Measurements from ENCODE around the gene AIPL1. TPM values are rescaled to one million over a fixed set of nuclear protein-coding genes. Genes with fewer than 3 reads are reported as not detected.

AIPL1 gene
- total and polyA plus RNA-seq, 10 donors: 0.10 to 0.34 (median 0.26) TPM; not detected in 4

- 76 to 96% (median 90%) methylated on average over 2 to 14 of the region's 14 CpGs for WGBS, 5 donors
- peaks cover 3 to 81% (median 33%) of the 10 kb centered on the region in 6 donors for H3K4me1 ChIP-seq
Measured at GRCh38 chr17:6461246-6461645, 26.3 kb upstream of the AIPL1 start.

GRCh38 chr17:6460531-6461161 is 25.7 kb upstream of the AIPL1 start:
- Histone ChIP-seq H3K27ac (peak overlapping the region in 4 of 8 donors; percentile 14 to 46 (median 35)), H3K36me3 (peaks cover 0 to 73% (median 17%) of the 10 kb centered on the region in 6 donors), H3K4me1 (peaks cover 3 to 87% (median 36%) of the 10 kb centered on the region in 6 donors), H3K4me3 (no peak overlapping the region), H3K27me3 (replicated peaks in 1 of 7) (no peaks in the 10 kb centered on the region), H3K9me3 (no peaks in the 10 kb centered on the region)
- no peak for TF ChIP-seq CTCF (IDR thresholded peaks at IDR 0.05 in 8 of 11, conservative IDR thresholded peaks at IDR 0.05 in 3 of 11)
- TF ChIP-seq POLR2AphosphoS5 (IDR thresholded peaks at IDR 0.05): no peak
- no peak for TF ChIP-seq POLR2A (IDR thresholded peaks at IDR 0.05)
- 58 to 75% (median 65%) methylated on average over 9 of the region's 9 CpGs for WGBS, 5 donors
- intact Hi-C loops (cut with DNase I; ENCODE audit: low total_unique reads): no loop called here
- DNase-seq: peak; percentile 19

More at GRCh38 chr17:6461246-6461645, 26.3 kb upstream of the AIPL1 start:
- no peak for TF ChIP-seq POLR2A (IDR thresholded peaks at IDR 0.05)
- peak in 2 of 3 donors; percentile 42 to 60 for TF ChIP-seq POLR2AphosphoS5 (IDR thresholded peaks at IDR 0.05)
- no peak for TF ChIP-seq CTCF (IDR thresholded peaks at IDR 0.05 in 8 of 11, conservative IDR thresholded peaks at IDR 0.05 in 3 of 11)
- peaks cover 0 to 79% (median 17%) of the 10 kb centered on the region in 6 donors for H3K36me3 ChIP-seq
- intact Hi-C loops (cut with DNase I; ENCODE audit: low total_unique reads): no loop called here
- DNase-seq: peak; percentile 60
- peak overlapping the region in 4 of 8 donors; percentile 14 to 46 (median 35) for H3K27ac ChIP-seq
- no peaks in the 10 kb centered on the region for H3K9me3 ChIP-seq
- no peaks in the 10 kb centered on the region for H3K27me3 ChIP-seq (replicated peaks in 1 of 7)
- no peak overlapping the region for H3K4me3 ChIP-seq

- H3K4me1 ChIP-seq: peaks cover 12 to 97% (median 50%) of the 10 kb centered on the region in 6 donors
- peaks cover 0 to 15% (median 0%) of the 10 kb centered on the region in 7 donors for H3K27me3 ChIP-seq (replicated peaks in 1 of 7)
- H3K4me3 ChIP-seq: no peak overlapping the region
- DNase-seq: peak; percentile 68
- H3K27ac ChIP-seq: peak overlapping the region in 5 of 8 donors; percentile 8 to 88 (median 81)
- WGBS, 5 donors: 74 to 87% (median 79%) methylated on average over 14 of the region's 14 CpGs
- H3K9me3 ChIP-seq: no peaks in the 10 kb centered on the region
- intact Hi-C loops (cut with DNase I; ENCODE audit: low total_unique reads): no loop called here
- TF ChIP-seq POLR2AphosphoS5 (IDR thresholded peaks at IDR 0.05): peak in 1 of 3 donors; percentile 35
- no peak for TF ChIP-seq POLR2A (IDR thresholded peaks at IDR 0.05)
- H3K36me3 ChIP-seq: peaks cover 0 to 52% (median 4%) of the 10 kb centered on the region in 6 donors
Measured at GRCh38 chr17:6458460-6458950, 23.6 kb upstream of the AIPL1 start.

GRCh38 chr17:6457688-6458459 is 23.0 kb upstream of the AIPL1 start:
- Histone ChIP-seq H3K27ac (peak overlapping the region in 5 of 8 donors; percentile 17 to 88 (median 81)), H3K4me1 (peaks cover 14 to 98% (median 55%) of the 10 kb centered on the region in 6 donors), H3K9me3 (no peaks in the 10 kb centered on the region), H3K36me3 (peaks cover 0 to 45% (median 2%) of the 10 kb centered on the region in 6 donors), H3K27me3 (replicated peaks in 1 of 7) (peaks cover 0 to 15% (median 0%) of the 10 kb centered on the region in 7 donors), H3K4me3 (no peak overlapping the region)
- DNase-seq: peak; percentile 70
- intact Hi-C loops (cut with DNase I; ENCODE audit: low total_unique reads): no loop called here
- WGBS, 5 donors: 79 to 89% (median 85%) methylated on average over 8 to 10 of the region's 10 CpGs
- TF ChIP-seq POLR2AphosphoS5 (IDR thresholded peaks at IDR 0.05) (no peak), CTCF (IDR thresholded peaks at IDR 0.05 in 8 of 11, conservative IDR thresholded peaks at IDR 0.05 in 3 of 11) (no peak), POLR2A (IDR thresholded peaks at IDR 0.05) (no peak)
